ENCODE data around the gene RMDN2.

GRCh38 chr2:38017836-38018235 is 92.7 kb downstream of the RMDN2 start:
- no peak for TF ChIP-seq CTCF (IDR thresholded peaks at IDR 0.05; ENCODE audit: insufficient read depth, low read depth, low read length)
- TF ChIP-seq EZH2 (IDR thresholded peaks at IDR 0.05; ENCODE audit: insufficient read depth, low read length) = no peak

Measured in astrocyte (in vitro differentiated cells and primary cell).